GM12878 (cell line): Measurements from ENCODE around the gene GATAD2B. TPM values are rescaled to one million over a fixed set of nuclear protein-coding genes. Genes with fewer than 3 reads are reported as not detected.
A peak's percentile ranks its signal among the peaks of the same experiment; 100 is the strongest.

Experiments used
- ATAC-seq: fragments of 200-7000 bp; cut with Tn5 transposase; 3 replicates; pipeline ENCODE4 v1.9.1; 2020; ENCODE audit warnings: mild to moderate bottlenecking, moderate library complexity
- BruUV-seq: library from RNA; stranded (reverse); fragments of 400-500 nt; replicated peaks from 2 replicates; lab custom pipeline; 2021; lab: Mats Ljungman, UMichigan
- CTCF ChIA-PET: fragments of 300-600 bp; sonication (Branson Sonifier 250); formaldehyde crosslinking; extraction: SDS; loops from one replicate; lab custom pipeline; 2021; ENCODE audit warnings: inconsistent platforms; lab: Yijun Ruan, JAX
- POLR2A ChIA-PET: fragments of 350-600 bp; formaldehyde crosslinking; extraction: SDS; loops from one replicate; lab custom pipeline; 2021; ENCODE audit warnings: inconsistent platforms; lab: Charles Lee
- RAD21 ChIA-PET: fragments of 300-600 bp; sonication (Branson Sonifier 250); formaldehyde crosslinking; loops from one replicate; lab custom pipeline; 2023; ENCODE audit warnings: antibody characterized with exemption; ENCODE audit not compliant: unreplicated experiment; lab: Charles Lee
- SMC1A ChIA-PET: fragments of 300-600 bp; sonication (Branson Sonifier 250); formaldehyde crosslinking; loops from one replicate; lab custom pipeline; 2023; ENCODE audit not compliant: unreplicated experiment, uncharacterized antibody; lab: Charles Lee
- DNase-seq: peaks from one replicate; pipeline ENCODE4 v3.0.0-alpha.2; 2011; ENCODE audit warnings: low read depth, low spot score
- FAIRE-seq: peaks from 3 replicates; lab custom pipeline; 2011; peaks lifted over from hg19 to GRCh38; lab: Jason Lieb, UNC
- H2AFZ ChIP-seq: 2 replicates; pipeline ENCODE4 v1.6.0; 2011; ENCODE audit warnings: low read depth, low read length, control low read depth; ENCODE audit not compliant: control insufficient read depth
- H3K27ac ChIP-seq: 2 replicates; pipeline ENCODE4 v1.5.1; 2011; ENCODE audit warnings: control low read depth; ENCODE audit not compliant: control insufficient read depth, insufficient read depth
- H3K27me3 ChIP-seq, 2 experiments: replicated peaks in 1 of 2; 2 replicates each; pipeline versions ENCODE4 v1.6.0 to v1.6.1; 2011; ENCODE audit warnings: low read length in 1 of 2; ENCODE audit not compliant: control insufficient read depth in 2 of 2, insufficient read depth in 2 of 2
- H3K36me3 ChIP-seq, 2 experiments: 2 replicates each; pipeline ENCODE4 v1.5.1; 2011; ENCODE audit warnings: low read length in 1 of 2; ENCODE audit not compliant: control insufficient read depth in 2 of 2, insufficient read depth in 2 of 2
- H3K4me1 ChIP-seq: 2 replicates; pipeline ENCODE4 v1.6.1; 2011; ENCODE audit warnings: mild to moderate bottlenecking, low read length, moderate library complexity, mixed read lengths; ENCODE audit not compliant: control insufficient read depth, insufficient read depth
- H3K4me2 ChIP-seq: 2 replicates; pipeline ENCODE4 v1.6.0; 2011; ENCODE audit warnings: control low read depth; ENCODE audit not compliant: control insufficient read depth, insufficient read depth
- H3K4me3 ChIP-seq: fragments of 200-600 bp; sonication (generic); 2 replicates; pipeline ENCODE4 v1.5.1; 2016
- H3K79me2 ChIP-seq: 2 replicates; pipeline ENCODE4 v1.6.0; 2011; ENCODE audit warnings: low read length; ENCODE audit not compliant: control insufficient read depth, insufficient read depth
- H3K9ac ChIP-seq: 2 replicates; pipeline ENCODE4 v1.8.0; 2011; ENCODE audit warnings: low read length, control low read depth, mixed read lengths; ENCODE audit not compliant: control insufficient read depth, insufficient read depth
- H3K9me3 ChIP-seq: replicated peaks from 3 replicates; pipeline ENCODE4 v1.5.1; 2011; ENCODE audit warnings: mild to moderate bottlenecking, low read length; ENCODE audit not compliant: control insufficient read depth, insufficient read depth
- H4K20me1 ChIP-seq: 2 replicates; pipeline ENCODE4 v1.6.0; 2011; ENCODE audit not compliant: control insufficient read depth, insufficient read depth
- EP300 ChIP-seq, 2 experiments: fragments of 150-350 bp in 1 of 2; IDR thresholded peaks; 2 replicates each; pipeline ENCODE4 v1.6.1; 2011 to 2012; ENCODE audit warnings: low read depth in 2 of 2, low read length in 2 of 2, borderline replicate concordance in 1 of 2, improper control_type of control experiment in 1 of 2, inconsistent platforms in 1 of 2; ENCODE audit not compliant: control insufficient read depth in 1 of 2
- WRNIP1 ChIP-seq: IDR thresholded peaks from 2 replicates; pipeline ENCODE4 v1.6.1; 2011; ENCODE audit warnings: low read depth, low read length, improper control_type of control experiment, borderline replicate concordance
- WGBS: methylation state at CpG from one replicate; pipeline ENCODE4 v1.1.6; 2016; ENCODE audit warnings: low lambda C conversion rate; ENCODE audit not compliant: insufficient replicate concordance, insufficient coverage; ENCODE audit errors: missing lambda C conversion rate; 5-methylcytosine and 5-hydroxymethylcytosine counted together
- in situ Hi-C: fragments of 300-500 bp; cut with MboI; formaldehyde crosslinking; loops from 9 replicates; pipeline ENCODE4 v1.14.3; 2018; ENCODE audit warnings: mixed read lengths
- intact Hi-C: fragments of 100-400 bp; cut with micrococcal nuclease; formaldehyde crosslinking; loops from one replicate; pipeline ENCODE4 v1.14.2; 2022; ENCODE audit not compliant: unreplicated experiment
- polyA plus RNA-seq, 11 experiments: library from polyadenylated mRNA; depleted of rRNA in 4 of 11; unstranded in 6 of 11; stranded (reverse) in 5 of 11; fragments of >200 nt; fragmentation: Nextera tagmentation in 4 of 11; fragmentation: Illumina TruSeq in 1 of 11; extraction: Ambion mirVana in 4 of 11; extraction: Trizol in 1 of 11; gene quantifications; 1 replicate in 1 of 11; 2 replicates in 10 of 11; pipeline versions ENCODE4 v1.2.1 to v1.2.3, GENCODE V29; 2011 to 2016; ENCODE audit warnings: inconsistent platforms in 2 of 11, missing spikeins in 2 of 11, low read depth in 1 of 11
- total RNA-seq, 4 experiments: library from RNA; depleted of rRNA in 3 of 4; stranded (reverse); fragments of >200 nt in 3 of 4; fragmentation: Illumina TruSeq in 1 of 4; extraction: Trizol in 1 of 4; gene quantifications; 2 replicates each; pipeline versions ENCODE4 v1.2.1 to v1.2.3, GENCODE V29; 2013 to 2021
- TF ChIP-seq, protein P1 (sequence below): fragments of 450-650 bp; IDR thresholded peaks from 2 replicates; pipeline ENCODE4 v1.6.1; 2016; ENCODE audit warnings: mild to moderate bottlenecking
- TF ChIP-seq, protein P2 (sequence below): fragments of 450-650 bp; conservative IDR thresholded peaks from 2 replicates; pipeline ENCODE4 v1.6.1; 2017; ENCODE audit warnings: mild to moderate bottlenecking, moderate library complexity

Gene GATAD2B
- total and polyA plus RNA-seq, 10 of the 15 experiments (the other 5 are each of a cell fraction or from before 2014, with no cell fraction given) = 2.4 to 63.1 (median 8.7) TPM

DNA sequence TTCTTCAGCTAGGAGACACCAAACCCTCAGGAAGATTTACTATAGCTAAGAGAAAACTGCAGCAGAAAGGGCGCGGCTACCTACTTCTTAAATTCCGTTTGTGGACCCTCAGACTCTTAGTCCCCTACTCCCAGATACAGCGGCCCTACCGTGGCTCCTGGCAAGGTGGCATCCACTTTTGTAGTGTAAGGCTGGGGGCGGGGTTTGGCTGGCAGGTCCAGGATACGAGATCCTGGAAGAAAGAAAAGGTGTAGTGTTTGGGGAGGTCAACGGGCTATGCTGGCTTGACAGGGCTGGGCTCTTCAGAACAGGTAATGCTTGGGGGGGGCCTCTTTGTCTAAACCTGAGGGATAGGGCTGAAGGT is 45.2 kb upstream of the GATAD2B start:
- peaks cover 19% of the 10 kb centered on the region for H3K4me1 ChIP-seq
- intact Hi-C loops = loop anchor here (1.0 to 5.0 kb wide), 3 partner anchors 23 to 161 kb away; no protein-coding TSS in a partner anchor
- H3K27me3 ChIP-seq = no peaks in the 10 kb centered on the region
- SMC1A ChIA-PET = interaction anchor here (0.9 to 7.7 kb wide), 14 partner anchors 9 to 292 kb away, joined by 3 to 82 read pairs (median 8); partner anchors contain the start of genes CRTC2, DENND4B, GATAD2B and JTB
- H3K79me2 ChIP-seq = peaks cover 36% of the 10 kb centered on the region
- ATAC-seq = no peak
- no peaks in the 10 kb centered on the region for H3K9me3 ChIP-seq
- H2AFZ ChIP-seq = peak overlapping the region; percentile 90
- in situ Hi-C loops = no loop called here
- H3K27ac ChIP-seq = peak overlapping the region; percentile 91
- CTCF ChIA-PET = interaction anchor here (0.5 to 7.1 kb wide), 12 partner anchors 9 to 395 kb away, joined by 3 to 64 read pairs (median 14); partner anchors contain the start of genes DENND4B, GATAD2B, JTB and RAB13
- WGBS = 0% methylated on average over 8 of the region's 8 CpGs
- no peak for FAIRE-seq
- H4K20me1 ChIP-seq = no peaks in the 10 kb centered on the region
- peak overlapping the region; percentile 92 for H3K4me3 ChIP-seq
- peak overlapping the region; percentile 91 for H3K4me2 ChIP-seq
- BruUV-seq = TSS peak; percentile 64
- RAD21 ChIA-PET = interaction anchor here (0.8 to 6.4 kb wide), 11 partner anchors 9 to 208 kb away, joined by 3 to 42 read pairs (median 4); partner anchors contain the start of genes CRTC2, DENND4B, JTB and RAB13
- TF ChIP-seq WRNIP1 (no peak), EP300 (IDR thresholded peaks at IDR 0.05; ENCODE audit: borderline replicate concordance in 1 of 2, control insufficient read depth in 1 of 2, low read depth in 2 of 2, low read length in 2 of 2) (0 out of 4 replicates have a peak, but pooled peaks of 1 of the 2 experiments have one; percentile 10)
- TF ChIP-seq, protein P1, sequence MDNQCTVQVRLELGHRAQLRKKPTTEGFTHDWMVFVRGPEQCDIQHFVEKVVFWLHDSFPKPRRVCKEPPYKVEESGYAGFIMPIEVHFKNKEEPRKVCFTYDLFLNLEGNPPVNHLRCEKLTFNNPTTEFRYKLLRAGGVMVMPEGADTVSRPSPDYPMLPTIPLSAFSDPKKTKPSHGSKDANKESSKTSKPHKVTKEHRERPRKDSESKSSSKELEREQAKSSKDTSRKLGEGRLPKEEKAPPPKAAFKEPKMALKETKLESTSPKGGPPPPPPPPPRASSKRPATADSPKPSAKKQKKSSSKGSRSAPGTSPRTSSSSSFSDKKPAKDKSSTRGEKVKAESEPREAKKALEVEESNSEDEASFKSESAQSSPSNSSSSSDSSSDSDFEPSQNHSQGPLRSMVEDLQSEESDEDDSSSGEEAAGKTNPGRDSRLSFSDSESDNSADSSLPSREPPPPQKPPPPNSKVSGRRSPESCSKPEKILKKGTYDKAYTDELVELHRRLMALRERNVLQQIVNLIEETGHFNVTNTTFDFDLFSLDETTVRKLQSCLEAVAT = no peak
- TF ChIP-seq, protein P2, sequence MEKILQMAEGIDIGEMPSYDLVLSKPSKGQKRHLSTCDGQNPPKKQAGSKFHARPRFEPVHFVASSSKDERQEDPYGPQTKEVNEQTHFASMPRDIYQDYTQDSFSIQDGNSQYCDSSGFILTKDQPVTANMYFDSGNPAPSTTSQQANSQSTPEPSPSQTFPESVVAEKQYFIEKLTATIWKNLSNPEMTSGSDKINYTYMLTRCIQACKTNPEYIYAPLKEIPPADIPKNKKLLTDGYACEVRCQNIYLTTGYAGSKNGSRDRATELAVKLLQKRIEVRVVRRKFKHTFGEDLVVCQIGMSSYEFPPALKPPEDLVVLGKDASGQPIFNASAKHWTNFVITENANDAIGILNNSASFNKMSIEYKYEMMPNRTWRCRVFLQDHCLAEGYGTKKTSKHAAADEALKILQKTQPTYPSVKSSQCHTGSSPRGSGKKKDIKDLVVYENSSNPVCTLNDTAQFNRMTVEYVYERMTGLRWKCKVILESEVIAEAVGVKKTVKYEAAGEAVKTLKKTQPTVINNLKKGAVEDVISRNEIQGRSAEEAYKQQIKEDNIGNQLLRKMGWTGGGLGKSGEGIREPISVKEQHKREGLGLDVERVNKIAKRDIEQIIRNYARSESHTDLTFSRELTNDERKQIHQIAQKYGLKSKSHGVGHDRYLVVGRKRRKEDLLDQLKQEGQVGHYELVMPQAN = peak; percentile 45
- POLR2A ChIA-PET = interaction anchor here (0.6 to 10.0 kb wide), 11 partner anchors 9 to 369 kb away, joined by 3 to 132 read pairs (median 6); partner anchors contain the start of genes CRTC2, DENND4B, GATAD2B and JTB
- H3K36me3 ChIP-seq = 0 out of 4 replicates have a peak, but pooled peaks cover 0 to under 1% of the 10 kb centered on the region in 2 experiments
- H3K9ac ChIP-seq = peak overlapping the region; percentile 94
- no peak for DNase-seq
